NCI-H1930 (cell line): ENCODE measurements around the gene SEC16B.
"Not testable (repeated sequence)": the region's sequence is repeated elsewhere in the genome, so short reads cannot be mapped to it uniquely, and the experiment has no call there.

Experiments
- DNase-seq, 2 experiments: peaks; one replicate each; lab custom pipeline; 2025; lab: John Stamatoyannopoulos, UW

Gene SEC16B

GRCh38 chr1:177969825-177970371, at the start of gene SEC16B:
Gene SEC16B, minus strand, starts transcription at chr1:177970058. Its CDS starts 2,077 bp downstream, at chr1:177967981.
- no peak for DNase-seq

GRCh38 chr1:178019622-178020021, 49.8 kb upstream of the SEC16B start:
- DNase-seq, result no peak

- no peak for DNase-seq
These were observed 49.4 kb upstream of the SEC16B start for GRCh38 chr1:178019208-178019607.

- no peak for DNase-seq
These were observed 47.7 kb upstream of the SEC16B start for GRCh38 chr1:178017517-178017916.

- DNase-seq, result no peak
These were observed 42.1 kb upstream of the SEC16B start for GRCh38 chr1:178011864-178012503.

GRCh38 chr1:178011465-178011828, 41.6 kb upstream of the SEC16B start:
- no peak for DNase-seq

GRCh38 chr1:178010674-178011464, 41.0 kb upstream of the SEC16B start:
- DNase-seq, result no peak

- no peak for DNase-seq
These were observed 36.2 kb upstream of the SEC16B start for GRCh38 chr1:178006043-178006442.

GRCh38 chr1:178005450-178005849, 35.6 kb upstream of the SEC16B start:
- no peak for DNase-seq

GRCh38 chr1:178004926-178005391, 35.1 kb upstream of the SEC16B start:
- DNase-seq, result no peak

GRCh38 chr1:177998696-177999631, 29.1 kb upstream of the SEC16B start:
- DNase-seq, result no peak

GRCh38 chr1:177996957-177997356, 27.1 kb upstream of the SEC16B start:
- DNase-seq, result no peak

GRCh38 chr1:177995369-177995768, 25.5 kb upstream of the SEC16B start:
- DNase-seq, result no peak

GRCh38 chr1:177986281-177986680, 16.4 kb upstream of the SEC16B start:
- DNase-seq, result not testable (repeated sequence)

- DNase-seq, result no peak
These were observed 14.9 kb upstream of the SEC16B start for GRCh38 chr1:177984761-177985160.

- DNase-seq, result peak; percentile 22 to 25
These were observed 14.3 kb upstream of the SEC16B start for GRCh38 chr1:177984136-177984525.

- DNase-seq, result no peak
These were observed 13.8 kb upstream of the SEC16B start for GRCh38 chr1:177983482-177984135.

GRCh38 chr1:177983077-177983476, 13.2 kb upstream of the SEC16B start:
- DNase-seq, result no peak

- DNase-seq, result no peak
These were observed 11.3 kb upstream of the SEC16B start for GRCh38 chr1:177981200-177981599.

- no peak for DNase-seq
These were observed 9.4 kb upstream of the SEC16B start for GRCh38 chr1:177979272-177979671.

- DNase-seq, result no peak
These were observed 8.7 kb upstream of the SEC16B start for GRCh38 chr1:177978530-177978929.

- DNase-seq, result no peak
These were observed 7.3 kb upstream of the SEC16B start for GRCh38 chr1:177977141-177977540.
